Inflammatory macrophage (primary cell): ENCODE data around the gene GSTO2.
A peak's percentile ranks its signal among the peaks of the same experiment; 100 is the strongest.
"Not testable (repeated sequence)": the region's sequence is repeated elsewhere in the genome, so short reads cannot be mapped to it uniquely, and the experiment has no call there.

Experiments used
- DNase-seq, 2 donors: peaks; one replicate each; pipeline ENCODE4 v3.0.0-alpha.2; 2020 to 2022
- total RNA-seq, 18 experiments: gene quantifications; one replicate each; lab custom pipeline; 2026; ENCODE audit warnings: mixed read lengths in 6 of 18, inconsistent platforms in 2 of 18; lab: John Stamatoyannopoulos, UW

Gene GSTO2
- total RNA-seq = 0.41 to 3.0 (median 1.8) reads per million in 18 experiments

DNA sequence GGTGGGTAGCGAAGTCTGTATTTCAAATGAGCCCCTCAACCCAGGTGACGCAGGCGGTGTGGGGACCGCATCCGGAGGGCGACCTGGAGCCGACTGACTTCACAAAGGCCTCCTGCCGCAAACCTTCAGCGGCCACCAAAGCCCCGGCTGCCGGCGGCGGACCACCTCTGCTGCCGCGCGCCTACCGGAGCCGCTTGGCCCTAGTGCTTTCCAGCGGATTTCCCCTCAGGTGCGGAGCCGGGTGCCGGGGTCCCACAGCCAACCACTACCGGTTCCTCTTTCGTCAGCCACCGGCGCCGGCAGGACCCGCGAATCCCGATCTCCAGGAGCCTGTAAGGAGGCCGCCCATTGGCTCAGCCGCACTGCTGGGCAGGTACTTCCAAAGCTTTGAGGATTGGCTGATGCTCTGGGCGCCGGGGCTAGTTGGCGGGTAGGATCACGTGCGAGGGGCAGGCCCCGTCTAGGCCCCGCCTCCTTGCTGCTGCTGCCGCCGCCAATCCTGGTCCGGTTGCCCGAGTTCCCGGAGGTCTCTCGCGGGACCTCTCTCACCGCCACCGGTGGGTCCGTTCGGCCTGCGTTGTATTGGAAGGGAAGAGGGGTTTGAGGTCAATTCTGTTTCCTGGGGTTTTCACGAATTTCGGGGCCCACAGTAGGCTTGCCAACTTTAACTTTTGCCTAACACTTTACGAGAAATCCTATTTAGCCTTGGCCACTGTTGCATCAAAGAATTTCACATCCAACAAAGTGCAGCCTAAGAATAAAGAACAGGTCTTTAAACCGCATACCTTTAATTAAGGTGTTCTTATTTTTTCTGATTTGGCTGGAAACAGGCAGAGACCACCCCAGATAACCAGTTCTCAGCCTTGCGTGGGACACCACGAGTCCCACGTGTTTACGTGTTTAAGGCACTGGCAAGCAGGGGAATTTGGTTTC lies at the start of gene GSTO2:
Gene GSTO2 (plus strand): TSS at position 472 of the 933 bp plus-strand sequence. CDS start 5,732 bp downstream, outside the sequence.
- DNase-seq = peak; percentile 97

- no peak for DNase-seq
Observed at GRCh38 chr10:104220522-104220921, 48.5 kb upstream of the GSTO2 start.

DNA sequence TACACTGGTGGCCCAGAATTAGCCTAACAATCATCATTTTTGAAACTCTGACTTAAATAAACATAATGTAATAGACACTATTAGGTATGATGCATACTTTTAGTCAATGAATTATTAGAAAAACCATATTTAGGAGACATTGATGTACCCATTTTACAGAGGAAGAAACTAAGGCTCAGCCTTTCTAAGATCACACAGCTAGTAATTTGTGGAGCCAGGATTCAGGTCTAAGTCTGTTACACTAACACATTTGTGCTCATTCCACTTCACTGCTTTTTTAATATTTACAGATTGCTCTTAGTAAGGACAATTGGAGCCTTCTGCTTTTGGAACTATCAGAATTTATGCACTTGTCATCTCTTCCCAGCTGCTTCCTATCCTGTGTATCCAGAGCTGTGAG lies 45.7 kb upstream of the GSTO2 start:
- DNase-seq = no peak

GRCh38 chr10:104230490-104230889 lies 38.5 kb upstream of the GSTO2 start:
- DNase-seq = no peak

DNA sequence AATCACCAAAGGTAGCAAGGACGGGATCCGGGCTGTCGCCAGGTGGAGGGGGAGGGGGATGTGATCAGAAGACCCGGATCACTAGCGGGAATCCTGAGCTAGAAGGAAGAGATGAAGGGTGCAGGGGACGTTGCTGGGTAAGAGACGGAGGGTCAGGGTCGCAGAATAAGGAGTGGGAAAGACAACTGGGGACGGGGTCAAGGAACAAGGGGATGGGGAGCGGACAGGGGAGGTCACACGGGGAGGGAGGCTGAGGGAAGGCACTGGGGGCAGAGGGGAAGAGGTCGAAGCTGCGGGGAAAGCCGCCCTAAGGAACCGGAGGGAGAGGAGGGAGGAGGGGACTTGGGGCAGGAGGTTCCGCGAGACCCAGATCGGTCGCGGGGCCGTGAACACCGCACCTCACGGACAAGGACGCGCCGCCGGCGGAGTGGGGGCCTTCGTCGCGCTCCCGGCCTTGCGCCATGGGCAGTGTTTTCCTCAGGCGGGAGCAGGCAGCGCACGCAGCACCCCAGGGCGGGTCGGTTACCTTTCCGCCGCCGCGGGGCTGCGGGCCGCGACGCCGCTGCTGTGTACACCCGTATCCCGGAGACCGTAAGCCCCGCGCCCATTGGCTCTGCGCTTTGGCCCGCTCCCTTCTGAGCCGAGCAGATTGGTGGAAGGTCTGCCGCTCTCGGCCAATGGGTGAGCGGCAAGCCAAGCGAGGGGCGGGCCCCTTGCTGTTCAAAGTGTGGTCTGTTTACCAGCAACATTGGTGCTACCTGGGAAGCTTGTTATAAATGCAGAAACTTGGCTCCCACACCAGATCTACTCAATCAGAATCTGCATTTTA lies 37.0 kb upstream of the GSTO2 start, which contains the start of gene CFAP43:
Gene CFAP43 (minus strand): TSS at position 581 of the 829 bp plus-strand sequence. CDS start 118 bp downstream, at position 463.
- DNase-seq = peak; percentile 98

- no peak for DNase-seq
Observed at GRCh38 chr10:104232613-104233102, 36.3 kb upstream of the GSTO2 start.

DNA sequence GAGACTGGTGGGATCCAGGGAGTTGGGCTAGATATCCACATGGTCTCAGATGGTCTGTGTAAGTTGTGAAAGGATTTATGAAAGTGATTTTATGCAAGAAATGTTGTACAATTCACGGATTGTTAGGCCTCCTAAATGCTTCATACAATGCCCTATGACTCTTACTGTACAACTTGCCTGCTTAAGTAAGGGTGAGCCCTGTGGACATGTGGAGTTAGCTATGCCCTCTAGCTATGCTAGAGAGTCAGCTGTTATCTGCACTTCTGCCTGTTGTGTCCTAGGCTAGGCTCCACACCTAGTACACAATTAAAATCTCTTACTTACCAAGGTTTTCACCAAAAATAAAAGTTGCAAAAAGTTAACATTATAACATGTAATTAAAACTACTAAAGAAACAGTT lies 35.2 kb upstream of the GSTO2 start:
- no peak for DNase-seq

DNA sequence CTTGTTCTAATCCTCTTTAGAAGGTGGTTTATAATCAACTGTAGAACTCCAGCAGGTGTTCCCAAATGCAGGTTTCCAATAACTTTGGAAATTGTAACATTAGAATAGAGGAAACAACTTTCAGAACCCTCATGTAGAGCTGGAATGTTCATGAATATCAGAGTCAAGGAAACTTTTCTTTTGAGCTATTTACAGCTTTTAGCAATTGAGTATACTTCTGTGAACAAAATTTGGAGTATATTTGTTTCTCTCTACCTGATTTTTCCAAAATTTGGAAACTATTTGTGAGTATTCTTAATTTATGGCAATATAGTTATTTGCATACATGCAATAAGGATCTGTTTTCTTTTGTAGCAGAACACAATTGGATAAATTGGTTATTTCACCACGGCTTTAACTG lies 34.0 kb upstream of the GSTO2 start:
- no peak for DNase-seq

DNA sequence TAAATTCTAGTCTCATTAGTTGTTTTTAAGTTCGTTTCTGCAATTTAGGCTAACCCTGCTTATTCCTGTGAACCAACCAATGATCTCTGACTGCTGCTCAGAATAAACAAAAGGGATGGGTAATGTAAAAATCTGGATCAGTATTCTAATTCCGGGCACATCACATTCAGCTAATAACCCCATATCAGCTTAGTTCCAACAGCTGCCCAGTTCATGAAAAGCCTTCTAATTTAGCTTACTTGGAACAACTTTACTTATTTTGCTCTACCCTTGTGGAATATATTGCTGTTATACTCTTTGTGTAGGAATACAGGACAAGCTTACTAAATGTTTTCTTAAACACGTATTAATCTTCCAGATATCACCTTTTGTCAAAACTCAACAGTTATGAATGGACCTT lies 33.2 kb upstream of the GSTO2 start:
- DNase-seq = no peak

DNA sequence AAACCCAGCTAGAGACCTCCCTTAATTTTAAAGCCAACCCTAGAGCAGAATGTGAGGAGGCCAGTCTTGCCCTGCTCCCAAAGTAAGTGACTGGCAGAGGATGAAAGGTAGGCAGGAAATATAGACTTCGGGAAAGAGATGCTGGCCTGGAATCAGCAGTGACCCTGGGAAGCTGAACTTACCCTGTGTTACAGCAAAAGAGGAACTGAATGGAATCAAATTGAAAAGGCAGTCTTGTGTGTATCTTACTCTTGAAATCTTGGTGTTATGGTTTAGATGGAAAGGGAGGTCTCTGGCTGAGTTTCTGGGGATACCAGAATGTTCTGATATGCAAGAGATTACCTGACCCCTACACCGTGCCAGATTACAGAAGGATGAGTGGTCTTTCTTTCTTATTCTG lies 28.9 kb upstream of the GSTO2 start:
- peak in 1 of 2 donors; percentile 24 for DNase-seq

DNA sequence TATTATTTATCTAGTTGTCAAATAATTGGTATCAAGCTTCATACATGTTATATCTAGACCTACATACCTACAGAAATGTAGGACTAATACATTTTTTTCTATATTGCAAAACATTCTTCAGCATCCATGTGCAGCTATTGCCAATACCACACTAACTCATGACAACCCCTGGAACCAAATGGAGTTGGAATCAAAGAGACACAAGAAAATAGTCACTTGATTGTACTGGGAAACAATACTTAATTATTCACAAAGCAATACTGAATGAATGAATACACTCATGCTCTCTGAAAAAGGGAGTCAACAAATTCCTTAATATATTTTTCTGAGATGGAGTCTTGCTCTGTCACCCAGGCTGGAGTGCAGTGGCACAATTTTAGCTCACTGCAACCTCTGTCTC lies 26.4 kb upstream of the GSTO2 start:
- no peak for DNase-seq

DNA sequence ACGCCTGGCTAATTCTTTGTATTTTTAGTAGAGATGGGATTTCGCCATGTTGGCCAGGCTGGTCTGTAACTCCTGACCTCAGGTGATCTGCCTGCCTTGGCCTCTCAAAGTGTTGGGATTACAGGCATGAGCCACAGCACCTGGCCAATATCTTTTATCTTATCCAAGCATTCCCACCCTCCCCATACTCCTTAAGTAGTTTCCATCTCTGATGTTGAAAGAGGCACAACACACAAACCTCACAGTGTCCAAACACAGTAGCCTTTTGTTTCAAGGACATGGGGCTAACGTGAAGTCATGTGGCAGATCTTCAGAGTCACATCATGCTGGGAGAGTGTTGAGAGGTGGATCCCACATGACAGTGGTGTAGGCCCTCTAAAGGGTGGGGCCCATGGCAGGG lies 26.0 kb upstream of the GSTO2 start:
- DNase-seq = not testable (repeated sequence)

- DNase-seq = no peak
Observed at GRCh38 chr10:104243512-104243911, 25.5 kb upstream of the GSTO2 start.

GRCh38 chr10:104245066-104245632 lies 23.8 kb upstream of the GSTO2 start:
- no peak for DNase-seq

GRCh38 chr10:104246976-104247375 lies 22.0 kb upstream of the GSTO2 start:
- peak; percentile 96 to 99 for DNase-seq

DNA sequence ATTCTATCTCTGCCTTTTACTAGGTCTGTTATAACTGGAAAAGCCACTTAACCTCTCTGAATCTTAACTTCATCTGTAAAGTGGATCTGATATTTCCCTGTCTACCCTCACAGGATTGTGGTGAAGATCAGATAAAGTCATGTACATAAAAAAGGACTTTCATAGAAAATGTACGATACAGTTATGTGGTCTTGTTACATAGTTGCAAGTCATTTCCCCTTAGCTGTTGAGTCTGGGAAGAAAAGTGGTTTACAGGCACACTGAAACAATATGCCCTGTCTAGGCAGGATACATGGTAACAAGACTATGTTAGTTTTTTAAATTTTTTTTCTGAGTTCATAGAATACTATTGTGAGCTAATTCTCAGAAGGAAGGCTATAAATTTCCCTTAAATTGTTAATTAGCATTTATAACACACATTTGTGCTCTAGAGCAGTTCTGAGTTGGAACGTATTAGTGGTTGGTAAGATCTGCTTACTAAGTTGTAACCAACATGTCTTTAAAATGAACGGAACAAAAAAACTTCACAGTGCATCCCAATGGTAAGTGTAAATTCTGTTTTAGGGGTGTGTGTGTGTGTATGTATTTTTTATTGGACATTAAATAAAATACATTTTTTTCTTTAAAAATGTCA lies 21.4 kb upstream of the GSTO2 start:
- DNase-seq = peak; percentile 44 to 53

GRCh38 chr10:104248931-104249330 lies 20.1 kb upstream of the GSTO2 start:
- DNase-seq = not testable (repeated sequence)

GRCh38 chr10:104250371-104250770 lies 18.6 kb upstream of the GSTO2 start:
- DNase-seq = peak in 1 of 2 donors; percentile 41

DNA sequence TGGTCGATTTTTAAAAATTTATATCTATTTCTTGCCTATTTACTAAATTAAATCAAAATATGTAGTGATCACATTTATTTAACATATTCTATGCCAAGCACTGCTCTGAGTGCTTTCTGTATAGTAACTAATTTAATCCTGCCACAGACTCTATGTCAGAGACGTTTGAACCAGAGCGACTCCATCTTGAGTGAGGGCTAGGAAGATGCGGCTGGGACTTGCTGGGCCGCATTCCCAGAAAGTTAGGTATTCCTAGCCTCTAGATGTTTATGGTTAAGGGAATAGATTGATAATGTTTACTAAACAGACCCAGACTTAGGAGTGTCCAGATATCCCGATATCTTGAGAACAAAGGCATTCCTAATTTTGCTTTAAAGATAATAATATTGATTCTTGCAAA lies 17.5 kb upstream of the GSTO2 start:
- no peak for DNase-seq

DNA sequence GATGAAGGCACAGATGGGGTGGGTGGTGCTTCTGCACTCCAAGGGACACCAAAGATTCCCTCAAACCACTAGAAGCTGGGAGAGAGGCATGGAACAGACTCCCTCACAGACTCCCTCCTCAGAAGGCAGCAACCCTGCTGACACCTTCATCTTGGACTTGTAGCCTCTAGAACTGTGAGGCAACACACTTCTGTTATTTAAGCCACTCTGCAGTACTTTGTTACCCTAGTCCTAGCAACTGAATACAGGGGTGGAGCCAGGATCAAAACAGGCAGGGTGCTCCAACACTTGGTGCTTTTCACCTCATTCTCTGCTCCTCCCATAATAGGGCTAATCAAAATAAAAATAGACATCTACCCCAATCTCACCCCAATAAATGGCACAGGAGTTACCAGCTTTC lies 16.6 kb upstream of the GSTO2 start:
- peak; percentile 33 to 43 for DNase-seq

DNA sequence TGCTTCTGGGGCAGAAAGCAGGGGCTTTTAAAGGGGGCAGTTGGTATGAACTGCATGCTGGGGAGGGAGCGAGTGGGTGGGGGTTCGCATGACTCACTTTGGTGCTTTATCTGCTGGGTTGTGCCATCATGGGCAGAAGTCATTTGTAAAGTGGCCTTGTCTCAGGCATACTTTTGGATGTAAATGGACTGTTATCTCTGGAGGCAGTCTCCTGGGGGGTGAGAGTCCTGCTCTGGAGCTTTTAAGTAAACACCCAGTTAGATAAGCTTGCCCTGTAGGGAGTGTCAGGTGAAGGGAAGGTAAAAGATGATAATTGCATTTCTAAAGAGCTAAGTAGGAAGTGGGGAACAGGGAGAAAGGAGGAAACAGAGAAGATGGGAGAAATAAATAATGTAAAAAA lies 15.9 kb upstream of the GSTO2 start:
- peak in 1 of 2 donors; percentile 42 for DNase-seq
